Measurements from ENCODE around the gene SELENOP. TPM values are rescaled to one million over a fixed set of nuclear protein-coding genes. Genes with fewer than 3 reads are reported as not detected.
"Not testable (repeated sequence)": the region's sequence is repeated elsewhere in the genome, so short reads cannot be mapped to it uniquely, and the experiment has no call there.

The SELENOP gene
- total RNA-seq, 1 donor from 2014 or later = 149 TPM

DNA sequence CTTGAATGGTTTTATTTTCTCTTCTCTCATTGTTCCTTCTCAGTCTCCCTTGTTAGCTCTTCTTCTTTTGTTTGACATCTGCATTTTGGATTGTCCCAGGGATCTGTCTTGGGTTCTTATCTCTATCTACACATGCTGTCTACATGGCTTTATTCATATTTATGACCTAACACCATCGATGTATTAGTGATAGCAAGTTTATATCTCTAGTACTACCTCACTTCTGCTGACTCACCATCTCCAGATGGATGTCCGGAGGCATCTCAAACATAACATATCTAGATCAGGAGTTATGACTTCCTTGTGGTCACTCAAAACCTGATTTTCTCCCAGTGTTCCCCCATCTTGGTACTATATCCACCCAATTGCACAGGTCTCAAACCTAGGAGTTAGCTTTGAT, 19.2 kb upstream of the SELENOP start:
- intact Hi-C loops (cut with DNase I) = no loop called here
- no peak for DNase-seq (ENCODE audit: low spot score)

DNA sequence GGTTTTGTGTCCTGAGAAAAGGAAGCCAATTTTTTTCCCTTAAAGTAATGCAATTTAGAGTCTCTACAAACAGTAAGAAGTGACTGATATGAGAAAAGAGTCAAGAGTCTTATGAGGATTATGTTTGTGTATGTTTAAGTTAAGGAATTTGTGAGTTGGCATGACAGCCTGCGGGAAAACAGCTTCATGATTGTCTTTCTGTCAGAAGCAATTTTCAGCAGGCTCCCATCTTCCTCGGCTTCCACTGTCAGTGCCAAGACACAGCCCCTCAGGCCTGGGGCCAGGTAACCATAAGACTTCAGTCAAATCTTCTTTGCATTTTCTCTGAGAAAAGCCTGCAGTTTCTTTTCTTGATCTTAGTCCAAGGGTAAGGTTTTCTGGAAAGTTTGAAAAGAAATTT, 17.0 kb upstream of the SELENOP start:
- intact Hi-C loops (cut with DNase I) = no loop called here
- DNase-seq (ENCODE audit: low spot score) = no peak

DNA sequence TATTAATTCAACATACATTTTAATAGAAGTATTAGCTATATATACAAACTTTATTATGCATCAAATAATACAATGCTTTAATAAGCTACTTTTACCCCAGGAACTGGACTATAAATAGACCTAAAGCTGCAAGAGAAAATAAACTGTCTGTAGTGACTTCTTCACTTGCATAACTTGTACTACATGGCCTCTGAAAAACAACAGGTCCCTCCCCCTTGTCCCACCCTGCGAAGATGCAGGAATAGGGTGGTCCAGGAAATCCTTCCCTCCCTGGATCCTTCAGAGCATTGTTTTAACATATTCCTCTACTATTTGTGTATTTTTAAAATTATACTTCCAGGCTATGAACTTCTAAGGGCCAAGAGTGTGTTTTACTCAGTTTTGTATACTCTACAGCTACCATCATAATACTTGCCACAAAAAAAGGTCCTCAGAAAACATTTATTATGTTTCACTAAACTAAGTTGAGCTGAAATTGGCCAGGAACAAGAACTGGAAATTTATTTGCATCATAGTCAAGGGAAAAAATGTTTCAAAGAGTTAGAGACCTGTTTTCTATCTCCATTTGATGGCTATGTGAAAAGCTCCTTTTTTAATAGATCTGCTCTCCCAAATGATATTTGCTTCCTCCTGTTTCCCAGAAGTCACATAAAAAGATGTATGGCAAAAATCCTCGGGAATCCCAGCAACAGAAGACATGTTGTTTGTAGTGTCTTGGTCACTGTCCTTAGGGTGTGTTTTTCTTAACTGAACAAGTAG, 15.2 kb upstream of the SELENOP start:
- intact Hi-C loops (cut with DNase I) = no loop called here
- DNase-seq (ENCODE audit: low spot score) = no peak

GRCh38 chr5:42825422-42826148, 13.9 kb upstream of the SELENOP start:
- no peak for DNase-seq (ENCODE audit: low spot score)
- intact Hi-C loops (cut with DNase I) = no loop called here

DNA sequence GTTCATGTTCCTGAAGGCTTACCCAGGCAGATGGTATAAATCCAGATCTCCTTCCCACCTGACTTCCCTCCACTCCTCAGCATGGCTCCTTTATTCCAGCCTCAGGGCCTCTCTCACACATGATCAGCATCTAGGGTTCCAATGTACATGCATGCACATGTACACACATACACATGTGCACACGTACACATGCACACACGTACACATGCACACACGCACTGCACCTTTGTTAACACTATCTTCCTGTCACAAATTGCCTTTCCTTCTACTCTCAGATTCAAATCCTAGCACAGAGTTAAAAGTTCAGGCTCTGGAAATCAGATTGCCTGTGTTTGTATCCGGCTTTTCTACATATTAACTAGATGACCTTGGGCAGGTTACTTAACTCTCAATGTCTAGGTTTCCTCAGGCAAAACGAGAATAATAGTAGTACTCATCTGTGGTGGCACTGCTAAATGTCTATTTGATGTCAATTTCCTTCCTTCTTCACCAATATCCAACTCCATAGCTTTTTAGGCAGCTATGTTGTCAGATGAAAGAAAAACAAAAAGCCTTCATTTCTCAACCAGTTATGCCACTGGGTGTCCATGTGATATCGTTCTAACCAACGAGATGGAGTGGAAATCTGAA, 12.8 kb upstream of the SELENOP start:
- intact Hi-C loops (cut with DNase I) = no loop called here
- DNase-seq (ENCODE audit: low spot score) = no peak

DNA sequence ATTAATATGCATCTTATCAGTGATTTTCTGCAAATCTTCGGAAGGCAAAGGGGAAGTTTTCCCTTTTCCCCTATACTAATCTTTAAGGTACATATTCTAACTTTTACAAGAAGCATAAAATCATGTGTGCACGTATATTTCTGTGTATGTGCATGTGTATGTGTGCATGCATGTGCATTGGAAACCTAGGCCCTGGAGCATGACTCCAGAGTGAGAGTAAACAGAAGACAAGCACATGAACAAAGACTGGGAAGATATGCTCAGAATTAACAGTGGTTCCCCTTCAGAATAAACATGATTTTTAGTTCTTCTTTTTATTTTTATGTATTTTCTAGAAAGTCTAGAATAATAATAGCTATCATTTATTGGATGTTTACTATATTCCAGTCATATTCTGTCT, 10.9 kb upstream of the SELENOP start:
- no peak for DNase-seq (ENCODE audit: low spot score)
- intact Hi-C loops (cut with DNase I) = no loop called here

- intact Hi-C loops (cut with DNase I) = no loop called here
- DNase-seq (ENCODE audit: low spot score) = no peak
Measured at GRCh38 chr5:42819745-42820144, 8.1 kb upstream of the SELENOP start.

DNA sequence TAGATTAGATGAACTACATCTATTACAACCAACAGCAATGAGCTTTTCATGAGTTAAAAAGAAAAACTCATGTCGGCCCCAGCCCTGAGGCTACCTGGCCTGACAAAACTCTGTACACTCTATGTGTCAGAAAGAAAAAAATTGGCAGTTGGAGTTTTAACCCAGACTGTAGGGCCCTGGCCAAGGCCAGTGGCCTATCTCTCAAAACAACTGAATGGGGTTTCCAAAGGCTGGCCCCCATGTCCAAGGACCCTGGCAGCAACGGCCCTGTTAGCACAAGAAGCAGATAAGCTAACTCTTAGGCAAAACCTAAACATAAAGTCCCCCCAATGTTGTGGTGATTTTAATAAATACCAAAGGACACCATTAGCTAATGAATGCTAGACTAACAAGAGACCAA, 4.9 kb upstream of the SELENOP start:
- intact Hi-C loops (cut with DNase I); DNase-seq (ENCODE audit: low spot score): not testable (repeated sequence)

- intact Hi-C loops (cut with DNase I) = loop anchor here (5.0 kb wide), 1 partner anchor 309 kb away; the partner anchor contains the start of gene ZNF131
Measured at GRCh38 chr5:42813533-42813932, 1.8 kb upstream of the SELENOP start.

GRCh38 chr5:42812620-42813019, 928 bp upstream of the SELENOP start:
- intact Hi-C loops (cut with DNase I) = loop anchor here (5.0 kb wide), 1 partner anchor 310 kb away; the partner anchor contains the start of gene ZNF131

More at GRCh38 chr5:42813533-42813932, 1.8 kb upstream of the SELENOP start:
- DNase-seq (ENCODE audit: low spot score) = no peak

GRCh38 chr5:42810834-42811590, 680 bp downstream of the SELENOP start:
- intact Hi-C loops (cut with DNase I) = loop anchor here (2.0 to 5.0 kb wide), 2 partner anchors 48 to 311 kb away; partner anchors contain the start of gene ZNF131
- DNase-seq (ENCODE audit: low spot score) = no peak

More at GRCh38 chr5:42812620-42813019, 928 bp upstream of the SELENOP start:
- no peak for DNase-seq (ENCODE audit: low spot score)

DNA sequence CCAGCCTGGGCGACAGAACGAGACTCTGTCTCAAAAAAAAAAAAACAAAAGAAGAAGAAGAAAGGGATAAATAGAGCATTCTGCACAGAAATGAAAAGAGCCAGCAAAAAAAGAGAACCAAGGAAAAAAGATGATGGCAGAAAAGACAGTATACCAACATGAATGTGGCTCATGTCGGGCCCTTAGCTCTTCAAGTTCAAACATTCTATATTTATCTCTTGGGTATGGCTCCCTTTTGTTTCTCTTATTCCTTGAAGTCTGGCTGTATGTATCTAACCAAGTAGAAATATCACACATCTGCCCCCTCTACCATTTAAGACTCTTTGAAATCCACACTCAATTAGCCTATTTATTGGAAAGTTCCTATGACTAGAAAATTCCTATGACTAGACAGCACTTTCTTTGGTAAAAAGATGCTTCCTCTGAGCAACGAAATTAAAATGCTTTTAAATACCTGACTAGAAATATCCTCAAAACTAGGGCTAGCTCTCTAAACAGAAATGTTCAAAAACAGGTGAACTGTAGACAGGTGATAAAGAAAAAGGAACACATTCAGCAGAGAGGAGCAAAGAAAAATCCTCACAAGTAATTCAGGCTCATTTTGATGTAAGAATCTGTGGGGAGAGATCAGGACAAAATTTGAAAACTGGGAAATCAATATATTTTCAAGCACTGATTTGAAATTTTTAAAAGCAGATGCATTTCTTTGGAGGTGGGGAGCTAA, 2.6 kb downstream of the SELENOP start:
- intact Hi-C loops (cut with DNase I) = loop anchor here (2.0 kb wide), 1 partner anchor 80 kb away; no protein-coding TSS in a partner anchor

GRCh38 chr5:42807722-42808447, 3.8 kb downstream of the SELENOP start:
- DNase-seq (ENCODE audit: low spot score) = no peak
- intact Hi-C loops (cut with DNase I) = loop anchor here (2.0 kb wide), 1 partner anchor 81 kb away; no protein-coding TSS in a partner anchor

More for the DNA sequence above, 2.6 kb downstream of the SELENOP start:
- DNase-seq (ENCODE audit: low spot score) = no peak

- intact Hi-C loops (cut with DNase I) = no loop called here
Measured at GRCh38 chr5:42806701-42807262, 4.9 kb downstream of the SELENOP start.

GRCh38 chr5:42806004-42806700, 5.5 kb downstream of the SELENOP start:
- DNase-seq (ENCODE audit: low spot score) = no peak
- intact Hi-C loops (cut with DNase I) = no loop called here

More at GRCh38 chr5:42806701-42807262, 4.9 kb downstream of the SELENOP start:
- DNase-seq (ENCODE audit: low spot score) = no peak

DNA sequence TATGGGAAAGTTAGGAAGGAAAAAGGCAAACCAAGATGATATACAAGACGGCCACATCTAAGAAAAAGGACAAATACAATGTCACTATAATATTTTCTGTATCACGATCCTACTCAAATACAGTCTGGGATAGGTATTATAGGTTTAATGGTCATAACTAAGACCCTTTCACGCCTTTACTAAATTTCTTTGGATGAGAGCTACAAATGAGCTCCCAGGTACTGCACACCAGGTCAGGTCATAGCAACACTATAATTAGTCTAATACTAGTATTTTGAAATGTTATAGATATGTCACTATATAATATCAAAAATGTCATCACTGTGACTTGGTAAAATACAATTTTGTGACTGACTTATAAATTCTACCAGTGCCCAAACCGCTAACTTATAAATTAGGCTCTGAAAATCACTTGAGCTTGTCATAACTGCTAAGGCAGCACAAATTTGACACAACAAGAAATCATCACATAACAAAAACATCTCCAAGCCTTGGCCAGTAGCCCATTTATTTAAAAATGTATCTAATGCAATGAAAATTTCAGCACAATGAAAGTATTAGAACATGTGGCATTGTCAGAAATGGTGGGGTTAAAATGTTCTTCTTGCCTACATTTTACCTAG, 6.9 kb downstream of the SELENOP start:
- intact Hi-C loops (cut with DNase I) = no loop called here
- DNase-seq (ENCODE audit: low spot score) = no peak
